ENCODE data around the gene GLYATL1.

GRCh38 chr11:58919561-58919960 lies 19.7 kb upstream of the GLYATL1 start:
- TF ChIP-seq CTCF (conservative IDR thresholded peaks at IDR 0.05), result no peak
- TF ChIP-seq ZFX (IDR thresholded peaks at IDR 0.05), result no peak

All from C4-2B (cell line).